ENCODE results near the gene PSME2. TPM values are rescaled to one million over a fixed set of nuclear protein-coding genes. Genes with fewer than 3 reads are reported as not detected.

Gene PSME2
- total and polyA plus RNA-seq, 2 of the 13 experiments (the other 11 are each of a cell fraction or from before 2014, with no cell fraction given), result 332 to 716 TPM

GRCh38 chr14:24093901-24094840 is 52.2 kb downstream of the PSME2 start, which contains the start of gene PCK2 (continued):
- TF ChIP-seq NR2F1 (CRISPR knock-in tag; IDR thresholded peaks at IDR 0.05) (peak in 1 of 2 experiments; percentile 34; a peak in 1 of 4 replicates), ZNF790 (CRISPR knock-in tag; IDR thresholded peaks at IDR 0.05; ENCODE audit: borderline replicate concordance) (no peak), ZBTB2 (CRISPR knock-in tag; IDR thresholded peaks at IDR 0.05; ENCODE audit: low read depth) (no peak), TCF7L2 (IDR thresholded peaks at IDR 0.05; ENCODE audit: low read depth, low read length) (no peak), ZNF350 (CRISPR knock-in tag; IDR thresholded peaks at IDR 0.05; ENCODE audit: borderline replicate concordance, low read depth) (peak; percentile 98), AKAP8 (CRISPR knock-in tag; IDR thresholded peaks at IDR 0.05) (peak; percentile 97), ZNF276 (CRISPR knock-in tag; IDR thresholded peaks at IDR 0.05; ENCODE audit: low read depth) (no peak; the same call in none of the 2 replicates), TEF (CRISPR knock-in tag; IDR thresholded peaks at IDR 0.05) (peak; percentile 93), ZNF589 (CRISPR knock-in tag; conservative IDR thresholded peaks at IDR 0.05) (no peak), ZNF292 (CRISPR knock-in tag; IDR thresholded peaks at IDR 0.05; ENCODE audit: borderline replicate concordance, low read depth) (peak; percentile 79), PAXIP1 (CRISPR knock-in tag; conservative IDR thresholded peaks at IDR 0.05) (peak; percentile 96)
